Kidney (tissue), 14 donors: Measurements from ENCODE around the gene ZBTB16. TPM values are rescaled to one million over a fixed set of nuclear protein-coding genes. Genes with fewer than 3 reads are reported as not detected.

Source experiments
- DNase-seq, 5 donors: peaks; one replicate each; pipeline ENCODE4 v3.0.0-alpha.2; 2013 to 2020
- FAIRE-seq: peaks from 2 replicates; lab custom pipeline; 2012; peaks lifted over from hg19 to GRCh38; lab: Jason Lieb, UNC
- H3K27ac ChIP-seq, 2 donors: one replicate each; pipeline ENCODE4 v1.7.0; 2013; ENCODE audit warnings: low read depth in 2 of 2, low read length in 2 of 2, inconsistent platforms in 1 of 2
- H3K27me3 ChIP-seq: one replicate; pipeline ENCODE4 v1.7.1; 2013; ENCODE audit warnings: low read length, inconsistent platforms; ENCODE audit not compliant: control insufficient read depth, insufficient read depth
- H3K36me3 ChIP-seq, 3 donors: one replicate each; pipeline versions ENCODE4 v1.7.0 to v1.7.1; 2013; ENCODE audit warnings: low read length in 3 of 3, control low read depth in 1 of 3, inconsistent platforms in 1 of 3; ENCODE audit not compliant: insufficient read depth in 3 of 3, control insufficient read depth in 2 of 3
- H3K4me1 ChIP-seq, 3 donors: one replicate each; pipeline versions ENCODE4 v1.7.0 to v1.7.1; 2013; ENCODE audit warnings: low read length in 3 of 3, inconsistent platforms in 1 of 3, low read depth in 1 of 3; ENCODE audit not compliant: control insufficient read depth in 2 of 3, insufficient read depth in 2 of 3
- H3K4me3 ChIP-seq, 3 donors: one replicate each; pipeline versions ENCODE4 v1.7.0 to v1.8.1; 2013; ENCODE audit warnings: low read length in 3 of 3, control low read depth in 1 of 3, inconsistent platforms in 1 of 3
- H3K9ac ChIP-seq, 3 donors: one replicate each; pipeline versions ENCODE4 v1.7.0 to v1.7.1; 2013; ENCODE audit warnings: low read length in 3 of 3, control low read depth in 1 of 3, inconsistent platforms in 1 of 3
- H3K9me3 ChIP-seq, 3 donors: one replicate each; pipeline versions ENCODE4 v1.7.0 to v1.7.1; 2013; ENCODE audit warnings: low read length in 3 of 3, control low read depth in 1 of 3, inconsistent platforms in 1 of 3; ENCODE audit not compliant: control insufficient read depth in 2 of 3, insufficient read depth in 1 of 3
- CTCF ChIP-seq: IDR thresholded peaks from 3 replicates; pipeline ENCODE4 v1.5.1; 2012; ENCODE audit warnings: mild to moderate bottlenecking, moderate library complexity, borderline replicate concordance; ENCODE audit not compliant: insufficient read depth; ENCODE audit errors: extremely low read depth
- intact Hi-C: fragments of 100-400 bp; cut with DNase I; formaldehyde crosslinking; loops from one replicate; pipeline ENCODE4 v1.11.1; 2022
- polyA plus RNA-seq: library from polyadenylated mRNA; stranded (reverse); fragments of 350-450 nt; fragmentation: Illumina TruSeq; extraction: RNeasy Lipid Tissue Mini Kit (QIAGEN cat#74804); gene quantifications from one replicate; pipeline ENCODE4 v1.2.3, GENCODE V29; 2014; ENCODE audit warnings: low read depth, low replicate concordance; ENCODE audit not compliant: insufficient read depth
- total RNA-seq: library from RNA; stranded (reverse); fragmentation: NEBNext Ultra II Directional; extraction: Animal tissue kit (Norgen Biotek cat#: 25700); gene quantifications from one replicate; pipeline ENCODE4 v1.2.1, GENCODE V29; 2021
- donor health status: control.
- donor health status: control.
- donor health status: control.
- donor health status: control.
- donor health status: control.
- donor health status: DM: yes; HTN: yes; CAD: no.
- donor health status: Normal renal cell carcinoma (clear cell type).

ZBTB16 gene
- total and polyA plus RNA-seq, 2 donors from 2014 or later = 2.5 to 126 TPM

DNA sequence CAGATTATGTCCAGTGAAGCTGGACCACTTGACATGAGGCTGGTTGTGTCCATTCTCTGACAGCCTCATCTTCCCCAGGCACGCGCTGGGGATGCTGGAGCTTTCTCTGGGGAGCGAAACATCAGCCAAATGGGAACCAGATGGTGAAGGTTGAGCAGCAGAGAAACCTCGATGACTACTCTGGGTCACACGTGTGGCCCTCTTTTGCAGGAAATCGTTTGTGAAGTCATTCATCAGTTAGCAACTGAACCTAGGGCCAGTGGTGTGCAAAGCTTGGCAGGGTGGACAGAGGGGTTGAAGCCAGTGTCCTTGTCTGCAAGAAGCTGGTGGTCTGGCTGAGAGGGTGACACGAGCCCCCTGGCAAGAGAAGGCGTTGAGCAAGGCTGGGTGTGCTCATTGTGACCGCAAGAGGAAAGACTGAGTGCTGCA lies 109.8 kb downstream of the ZBTB16 start:
- H3K4me3 ChIP-seq = no peak overlapping the region
- H3K36me3 ChIP-seq = peaks cover 0 to 4% (median 0%) of the 10 kb centered on the region in 3 donors
- no peaks in the 10 kb centered on the region for H3K9me3 ChIP-seq
- H3K27ac ChIP-seq = no peak overlapping the region
- DNase-seq (no peak), FAIRE-seq (no peak)
- H3K4me1 ChIP-seq = peaks cover 3 to 97% (median 86%) of the 10 kb centered on the region in 3 donors
- TF ChIP-seq CTCF = no peak
- intact Hi-C loops = loop anchor here (10.0 kb wide), 1 partner anchor 105 kb away; no protein-coding TSS in a partner anchor
- H3K27me3 ChIP-seq = no peaks in the 10 kb centered on the region
- no peak overlapping the region for H3K9ac ChIP-seq

GRCh38 chr11:114169821-114170220 lies 110.3 kb downstream of the ZBTB16 start:
- DNase-seq = no peak
- H3K27me3 ChIP-seq = no peaks in the 10 kb centered on the region
- H3K27ac ChIP-seq = peak overlapping the region in 1 of 2 donors; percentile 94
- FAIRE-seq = no peak
- no peak overlapping the region for H3K4me3 ChIP-seq
- H3K4me1 ChIP-seq = peaks cover 3 to 97% (median 85%) of the 10 kb centered on the region in 3 donors
- H3K9me3 ChIP-seq = no peaks in the 10 kb centered on the region
- H3K9ac ChIP-seq = no peak overlapping the region
- no peak for TF ChIP-seq CTCF
- intact Hi-C loops = loop anchor here (10.0 kb wide), 1 partner anchor 105 kb away; no protein-coding TSS in a partner anchor
- peaks cover 0 to 4% (median 0%) of the 10 kb centered on the region in 3 donors for H3K36me3 ChIP-seq

- Histone ChIP-seq H3K27ac (peak overlapping the region; percentile 72 to 94), H3K4me1 (peaks cover 3 to 97% (median 84%) of the 10 kb centered on the region in 3 donors), H3K27me3 (no peaks in the 10 kb centered on the region), H3K9me3 (no peaks in the 10 kb centered on the region), H3K9ac (no peak overlapping the region), H3K36me3 (peaks cover 0 to 4% (median 0%) of the 10 kb centered on the region in 3 donors), H3K4me3 (no peak overlapping the region)
- no peak for TF ChIP-seq CTCF
- FAIRE-seq (no peak), DNase-seq (no peak)
- intact Hi-C loops = no loop called here
These were observed 110.7 kb downstream of the ZBTB16 start for GRCh38 chr11:114170226-114170625.
